ENCODE measurements around the gene TMEM40.

GRCh38 chr3:12797892-12798558 is 39.0 kb upstream of the TMEM40 start:
- TF ChIP-seq CTCF (IDR thresholded peaks at IDR 0.05) = no peak
- no peak for TF ChIP-seq POLR2A (IDR thresholded peaks at IDR 0.05)
